Placental pericyte (primary cell): ENCODE results near the gene GIMAP4. TPM values are rescaled to one million over a fixed set of nuclear protein-coding genes. Genes with fewer than 3 reads are reported as not detected.

ENCODE experiments used
- total RNA-seq: library from RNA; depleted of rRNA; stranded (reverse); fragments of >200 nt; gene quantifications from 2 replicates; pipeline ENCODE4 v1.2.3, GENCODE V29; 2012

GIMAP4 gene
- total RNA-seq, result 0.14 TPM in 1 of 2 replicates, not detected in the other

DNA sequence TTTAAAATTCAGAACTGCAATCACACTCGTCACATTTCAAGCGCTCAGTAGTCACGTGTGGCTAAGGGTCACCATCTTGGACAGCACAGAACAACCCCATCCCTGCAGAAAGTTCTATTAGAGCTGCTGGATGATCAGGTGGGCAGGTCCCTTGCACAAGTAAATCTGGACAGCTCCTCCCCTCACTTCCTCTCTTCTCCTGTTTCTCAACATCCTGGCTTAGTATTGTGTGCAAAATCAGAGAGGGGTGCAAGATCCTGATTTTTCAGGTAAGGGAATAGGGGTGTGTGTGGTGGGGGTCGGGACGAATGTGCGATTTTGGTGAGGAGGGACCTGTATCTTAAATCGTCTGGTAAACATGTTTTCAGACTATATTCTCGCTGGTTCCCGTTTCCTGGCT, at the start of gene GIMAP4:
TSS of gene GIMAP4 (plus strand) at position 222 of the 400 bp plus-strand sequence. CDS start 2,512 bp downstream, outside the sequence.

Other genes starting within 250 kb of the GIMAP4 start
- 2.3 and 2.8 TPM in 2 replicates for gene LRRC61, start 244.0 kb upstream of the GIMAP4 start, total RNA-seq
- gene ACTR3C, start 243.8 kb upstream of the GIMAP4 start, total RNA-seq, result 2.0 TPM in 2 replicates
- gene RARRES2, start 225.8 kb upstream of the GIMAP4 start, total RNA-seq, result 4.6 and 35.2 TPM in 2 replicates
- gene REPIN1, start 198.6 kb upstream of the GIMAP4 start, total RNA-seq, result 54.3 and 108 TPM in 2 replicates
- gene ZNF775, start 188.1 kb upstream of the GIMAP4 start, total RNA-seq, result 4.2 and 6.7 TPM in 2 replicates
- under 0.01 TPM in 1 of 2 replicates, not detected in the other for gene GIMAP8, start 116.8 kb upstream of the GIMAP4 start, total RNA-seq
- gene GIMAP7, start 52.5 kb upstream of the GIMAP4 start, total RNA-seq, result not detected in 2 replicates
- 0.14 TPM in 1 of 2 replicates, not detected in the other for gene GIMAP6, start 65.0 kb downstream of the GIMAP4 start, total RNA-seq
- gene GIMAP2, start 118.3 kb downstream of the GIMAP4 start, total RNA-seq, result 0.66 and 0.72 TPM in 2 replicates
- gene GIMAP1, start 149.2 kb downstream of the GIMAP4 start, total RNA-seq, result not detected in 2 replicates
- 0.14 TPM in 1 of 2 replicates, not detected in the other for gene GIMAP5, start 170.0 kb downstream of the GIMAP4 start, total RNA-seq
- 0.29 TPM in 1 of 2 replicates, not detected in the other for gene TMEM176B, start 233.0 kb downstream of the GIMAP4 start, total RNA-seq
- not detected in 2 replicates for gene TMEM176A, start 233.4 kb downstream of the GIMAP4 start, total RNA-seq